SK-N-SH (cell line): ENCODE measurements around the gene MAP3K9. TPM values are rescaled to one million over a fixed set of nuclear protein-coding genes. Genes with fewer than 3 reads are reported as not detected.

Experiments used
- CTCF ChIA-PET: fragments of 300-600, 350-600 bp; formaldehyde crosslinking; extraction: SDS; loops from one replicate; lab custom pipeline; 2021; lab: Yijun Ruan, JAX
- POLR2A ChIA-PET: fragments of 350-600 bp; sonication (Branson Sonifier 250); formaldehyde crosslinking; extraction: SDS; loops from one replicate; lab custom pipeline; 2020; ENCODE audit warnings: antibody characterized with exemption, inconsistent platforms; lab: Yijun Ruan, JAX
- DNase-seq: peaks from one replicate; pipeline ENCODE4 v3.0.0; 2012
- H2AFZ ChIP-seq: fragments of 200-600 bp; sonication (generic); 2 replicates; pipeline ENCODE4 v1.8.1; 2016; ENCODE audit warnings: antibody characterized with exemption, mild to moderate bottlenecking, low read depth
- H3F3A ChIP-seq: fragments of 200-600 bp; sonication (generic); replicated peaks from 2 replicates; pipeline ENCODE3; 2016; ENCODE audit warnings: antibody characterized with exemption, mild to moderate bottlenecking; ENCODE audit not compliant: insufficient read depth
- H3K27ac ChIP-seq, 2 experiments: fragments of 200-500 bp in 1 of 2; fragments of 200-600 bp in 1 of 2; sonication (Bioruptor generic) in 1 of 2; sonication (generic), shearing (Covaris generic) in 1 of 2; 2 replicates each; pipeline versions ENCODE4 v1.5.1 to v1.6.1; 2014 to 2016; ENCODE audit warnings: low read depth in 2 of 2, inconsistent platforms in 1 of 2, low read length in 1 of 2, mild to moderate bottlenecking in 1 of 2, mixed read lengths in 1 of 2
- H3K27me3 ChIP-seq: fragments of 200-600 bp; sonication (generic), shearing (Covaris generic); 2 replicates; pipeline ENCODE4 v1.6.1; 2016; ENCODE audit warnings: mixed run types; ENCODE audit not compliant: insufficient read depth
- H3K36me3 ChIP-seq, 2 experiments: fragments of 200-500 bp in 1 of 2; fragments of 200-600 bp in 1 of 2; sonication (Bioruptor generic) in 1 of 2; sonication (generic) in 1 of 2; replicated peaks in 1 of 2; 2 replicates each; pipeline versions ENCODE3 to v1.5.1; 2014 to 2016; ENCODE audit warnings: low read length in 1 of 2, mild to moderate bottlenecking in 1 of 2; ENCODE audit not compliant: insufficient read depth in 2 of 2, control insufficient read depth in 1 of 2
- H3K4me1 ChIP-seq, 2 experiments: fragments of 200-500 bp in 1 of 2; fragments of 200-600 bp in 1 of 2; sonication (Bioruptor generic) in 1 of 2; sonication (generic), shearing (Covaris generic) in 1 of 2; 2 replicates each; pipeline versions ENCODE4 v1.5.1 to v1.6.1; 2014 to 2016; ENCODE audit warnings: low read depth in 1 of 2, low read length in 1 of 2, mixed run types in 1 of 2; ENCODE audit not compliant: insufficient read depth in 2 of 2, control insufficient read depth in 1 of 2
- H3K4me2 ChIP-seq: fragments of 200-600 bp; sonication (generic), shearing (Covaris generic); 2 replicates; pipeline ENCODE4 v1.6.1; 2017; ENCODE audit warnings: mixed run types
- H3K4me3 ChIP-seq, 2 experiments: fragments of 200-500 bp in 1 of 2; fragments of 200-600 bp in 1 of 2; sonication (Bioruptor generic) in 1 of 2; sonication (generic), shearing (Covaris generic) in 1 of 2; 2 replicates each; pipeline versions ENCODE4 v1.5.1 to v1.8.1; 2014 to 2016; ENCODE audit warnings: low read depth in 2 of 2, inconsistent platforms in 1 of 2, low read length in 1 of 2, mild to moderate bottlenecking in 1 of 2, mixed read lengths in 1 of 2, moderate library complexity in 1 of 2
- H3K79me2 ChIP-seq: fragments of 200-600 bp; sonication (generic); 2 replicates; pipeline ENCODE4 v1.8.1; 2017; ENCODE audit warnings: mild to moderate bottlenecking; ENCODE audit not compliant: insufficient read depth
- H3K9ac ChIP-seq: fragments of 200-600 bp; sonication (generic); 2 replicates; pipeline ENCODE4 v1.6.1; 2017; ENCODE audit warnings: mixed run types
- H3K9me2 ChIP-seq: fragments of 200-600 bp; sonication (generic); 2 replicates; pipeline ENCODE4 v1.6.1; 2017; ENCODE audit warnings: mixed run types
- H3K9me3 ChIP-seq: fragments of 200-600 bp; sonication (generic); 2 replicates; pipeline ENCODE4 v1.6.1; 2017; ENCODE audit warnings: mixed run types, mild to moderate bottlenecking, moderate library complexity
- H4K20me1 ChIP-seq: fragments of 200-600 bp; sonication (generic); 2 replicates; pipeline ENCODE4 v1.6.1; 2017; ENCODE audit warnings: mild to moderate bottlenecking, mixed run types; ENCODE audit not compliant: insufficient read depth
- EP300 ChIP-seq, 2 experiments: IDR thresholded peaks; 2 replicates each; pipeline versions ENCODE4 v1.4.0 to v1.6.1; 2012; ENCODE audit warnings: borderline replicate concordance in 1 of 2, low read depth in 1 of 2, low read length in 1 of 2
- FOSL2 ChIP-seq: IDR thresholded peaks from 2 replicates; pipeline ENCODE4 v1.4.0; 2012; ENCODE audit warnings: low read depth, mild to moderate bottlenecking, moderate library complexity, borderline replicate concordance
- FOXJ3 ChIP-seq: sonication (generic); formaldehyde crosslinking; IDR thresholded peaks from 2 replicates; pipeline ENCODE4 v1.5.1; 2020; ENCODE audit warnings: mild to moderate bottlenecking, missing genetic modification reagents
- FOXM1 ChIP-seq: IDR thresholded peaks from 2 replicates; pipeline ENCODE4 v1.4.0; 2012; ENCODE audit warnings: low read depth, mild to moderate bottlenecking
- GABPA ChIP-seq: IDR thresholded peaks from 2 replicates; pipeline ENCODE4 v1.4.0; 2012; ENCODE audit warnings: low read depth, mild to moderate bottlenecking
- IRF3 ChIP-seq: fragments of 150-350 bp; IDR thresholded peaks from 2 replicates; pipeline ENCODE4 v1.6.1; 2016; ENCODE audit warnings: mild to moderate bottlenecking, low read depth, low read length
- JUND ChIP-seq: IDR thresholded peaks from 2 replicates; pipeline ENCODE4 v1.4.0; 2012
- NRF1 ChIP-seq: IDR thresholded peaks from 2 replicates; pipeline ENCODE4 v1.6.1; 2012; ENCODE audit warnings: low read depth, mild to moderate bottlenecking, low read length
- PBX3 ChIP-seq: IDR thresholded peaks from 2 replicates; pipeline ENCODE4; 2012
- POLR2AphosphoS5 ChIP-seq: IDR thresholded peaks from 2 replicates; pipeline ENCODE4 v1.6.1; 2012; ENCODE audit warnings: low read depth, low read length
- REST ChIP-seq: IDR thresholded peaks from 2 replicates; pipeline ENCODE4 v1.6.1; 2012; ENCODE audit warnings: mild to moderate bottlenecking, low read depth, low read length, moderate library complexity
- SIN3A ChIP-seq: IDR thresholded peaks from 2 replicates; pipeline ENCODE4 v1.6.1; 2012; ENCODE audit warnings: low read depth, mild to moderate bottlenecking, low read length, moderate library complexity, borderline replicate concordance
- WGBS: methylation state at CpG from one replicate; pipeline ENCODE4 v1.1.6; 2017; ENCODE audit warnings: low lambda C conversion rate; 5-methylcytosine and 5-hydroxymethylcytosine counted together
- polyA plus RNA-seq, 3 experiments: library from polyadenylated mRNA; depleted of rRNA; stranded (reverse); fragments of >200 nt; gene quantifications; 2 replicates each; pipeline ENCODE4 v1.2.3, GENCODE V29; 2012
- TF ChIP-seq, protein P1 (sequence below): IDR thresholded peaks from 2 replicates; pipeline ENCODE4 v1.4.0; 2012; ENCODE audit warnings: low read depth
- TF ChIP-seq, protein P2 (sequence below): fragments of 200-600 bp; sonication (generic); IDR thresholded peaks from 2 replicates; pipeline ENCODE4 v1.6.1; 2017; ENCODE audit warnings: antibody characterized with exemption, mild to moderate bottlenecking, moderate library complexity

The MAP3K9 gene
- polyA plus RNA-seq, 1 of the 3 experiments (the other 2 are of a cell fraction): 2.0 TPM

GRCh38 chr14:70700955-70701585 lies 108.2 kb downstream of the MAP3K9 start:
- H3K4me3 ChIP-seq: no peak overlapping the region
- H3F3A ChIP-seq: no peaks in the 10 kb centered on the region
- POLR2A ChIA-PET: no interaction called here
- H3K9me2 ChIP-seq: no peaks in the 10 kb centered on the region
- no peak overlapping the region for H3K9ac ChIP-seq
- WGBS: 73% methylated on average over 4 of the region's 4 CpGs
- no peak overlapping the region for H3K4me2 ChIP-seq
- H3K36me3 ChIP-seq: no peaks in the 10 kb centered on the region
- peaks cover 4% of the 10 kb centered on the region; the same call in 1 of the 2 replicates for H3K27me3 ChIP-seq
- H3K9me3 ChIP-seq: no peaks in the 10 kb centered on the region
- H3K27ac ChIP-seq: no peak overlapping the region
- H2AFZ ChIP-seq: no peak overlapping the region
- peaks cover 0 to 6% of the 10 kb centered on the region in 2 experiments; a peak in 2 of 4 replicates for H3K4me1 ChIP-seq
- no peak for DNase-seq
- CTCF ChIA-PET: interaction anchor here (1.2 to 1.5 kb wide), 3 partner anchors 11 to 14 kb away, joined by 3 read pairs; no protein-coding TSS in a partner anchor
- TF ChIP-seq SIN3A: no peak
- TF ChIP-seq FOSL2: no peak
- no peak for TF ChIP-seq GABPA
- TF ChIP-seq, protein P1, sequence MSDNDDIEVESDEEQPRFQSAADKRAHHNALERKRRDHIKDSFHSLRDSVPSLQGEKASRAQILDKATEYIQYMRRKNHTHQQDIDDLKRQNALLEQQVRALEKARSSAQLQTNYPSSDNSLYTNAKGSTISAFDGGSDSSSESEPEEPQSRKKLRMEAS: no peak
- no peak for TF ChIP-seq REST
- no peak for TF ChIP-seq IRF3
- no peak for TF ChIP-seq FOXM1
- no peak for TF ChIP-seq PBX3
- TF ChIP-seq FOXJ3: no peak
- no peak for TF ChIP-seq JUND
- no peak for TF ChIP-seq EP300 (IDR thresholded peaks at IDR 0.05; ENCODE audit: borderline replicate concordance in 1 of 2, low read depth in 1 of 2, low read length in 1 of 2)
- TF ChIP-seq NRF1: no peak
- TF ChIP-seq, protein P2, sequence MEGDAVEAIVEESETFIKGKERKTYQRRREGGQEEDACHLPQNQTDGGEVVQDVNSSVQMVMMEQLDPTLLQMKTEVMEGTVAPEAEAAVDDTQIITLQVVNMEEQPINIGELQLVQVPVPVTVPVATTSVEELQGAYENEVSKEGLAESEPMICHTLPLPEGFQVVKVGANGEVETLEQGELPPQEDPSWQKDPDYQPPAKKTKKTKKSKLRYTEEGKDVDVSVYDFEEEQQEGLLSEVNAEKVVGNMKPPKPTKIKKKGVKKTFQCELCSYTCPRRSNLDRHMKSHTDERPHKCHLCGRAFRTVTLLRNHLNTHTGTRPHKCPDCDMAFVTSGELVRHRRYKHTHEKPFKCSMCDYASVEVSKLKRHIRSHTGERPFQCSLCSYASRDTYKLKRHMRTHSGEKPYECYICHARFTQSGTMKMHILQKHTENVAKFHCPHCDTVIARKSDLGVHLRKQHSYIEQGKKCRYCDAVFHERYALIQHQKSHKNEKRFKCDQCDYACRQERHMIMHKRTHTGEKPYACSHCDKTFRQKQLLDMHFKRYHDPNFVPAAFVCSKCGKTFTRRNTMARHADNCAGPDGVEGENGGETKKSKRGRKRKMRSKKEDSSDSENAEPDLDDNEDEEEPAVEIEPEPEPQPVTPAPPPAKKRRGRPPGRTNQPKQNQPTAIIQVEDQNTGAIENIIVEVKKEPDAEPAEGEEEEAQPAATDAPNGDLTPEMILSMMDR: no peak
- TF ChIP-seq POLR2AphosphoS5: no peak
- H4K20me1 ChIP-seq: no peaks in the 10 kb centered on the region
- no peaks in the 10 kb centered on the region for H3K79me2 ChIP-seq
